ENCODE results near the gene ARHGAP24. TPM values are rescaled to one million over a fixed set of nuclear protein-coding genes. Genes with fewer than 3 reads are reported as not detected.
A peak's percentile ranks its signal among the peaks of the same experiment; 100 is the strongest.
"Not testable (repeated sequence)": the region's sequence is repeated elsewhere in the genome, so short reads cannot be mapped to it uniquely, and the experiment has no call there.

The ARHGAP24 gene
- total RNA-seq, 1 donor = 56.6 TPM

GRCh38 chr4:86019906-86020305 is 545.0 kb downstream of the ARHGAP24 start:
- no peak overlapping the region for H3K4me3 ChIP-seq (ENCODE audit: low read depth, low read length)
- DNase-seq (ENCODE audit: low read depth) = no peak
- TF ChIP-seq CTCF (IDR thresholded peaks at IDR 0.05; ENCODE audit: insufficient read depth, low read depth, low read length) = no peak

GRCh38 chr4:86021671-86022070 is 546.7 kb downstream of the ARHGAP24 start:
- not testable (repeated sequence) for H3K4me3 ChIP-seq (ENCODE audit: low read depth, low read length); DNase-seq (ENCODE audit: low read depth)

GRCh38 chr4:86026720-86027119 is 551.8 kb downstream of the ARHGAP24 start:
- H3K4me3 ChIP-seq (ENCODE audit: low read depth, low read length) = no peak overlapping the region
- TF ChIP-seq CTCF (IDR thresholded peaks at IDR 0.05; ENCODE audit: insufficient read depth, low read depth, low read length) = no peak
- DNase-seq (ENCODE audit: low read depth) = no peak

GRCh38 chr4:86031927-86032326 is 557.0 kb downstream of the ARHGAP24 start:
- no peak for DNase-seq (ENCODE audit: low read depth)
- no peak for TF ChIP-seq CTCF (IDR thresholded peaks at IDR 0.05; ENCODE audit: insufficient read depth, low read depth, low read length)
- no peak overlapping the region for H3K4me3 ChIP-seq (ENCODE audit: low read depth, low read length)

GRCh38 chr4:86032476-86033022 is 557.6 kb downstream of the ARHGAP24 start:
- DNase-seq (ENCODE audit: low read depth) = peak; percentile 89
- TF ChIP-seq CTCF (IDR thresholded peaks at IDR 0.05; ENCODE audit: insufficient read depth, low read depth, low read length) = no peak
- no peak overlapping the region for H3K4me3 ChIP-seq (ENCODE audit: low read depth, low read length)

GRCh38 chr4:86033171-86033570 is 558.2 kb downstream of the ARHGAP24 start:
- no peak overlapping the region for H3K4me3 ChIP-seq (ENCODE audit: low read depth, low read length)
- DNase-seq (ENCODE audit: low read depth) = peak; percentile 71
- no peak for TF ChIP-seq CTCF (IDR thresholded peaks at IDR 0.05; ENCODE audit: insufficient read depth, low read depth, low read length)

GRCh38 chr4:86034616-86035015 is 559.7 kb downstream of the ARHGAP24 start:
- DNase-seq (ENCODE audit: low read depth) = no peak
- TF ChIP-seq CTCF (IDR thresholded peaks at IDR 0.05; ENCODE audit: insufficient read depth, low read depth, low read length) = no peak
- no peak overlapping the region for H3K4me3 ChIP-seq (ENCODE audit: low read depth, low read length)
